ENCODE measurements around the gene MAD2L1.

Gene MAD2L1

GRCh38 chr4:120049732-120050494, 16.7 kb downstream of the MAD2L1 start:
- Mint-ChIP-seq H3K36me3 (ENCODE audit: low read depth) (peaks cover 2% of the 10 kb centered on the region), H3K4me1 (ENCODE audit: low read depth) (peaks cover 2% of the 10 kb centered on the region), H3K27me3 (ENCODE audit: low read depth) (no peaks in the 10 kb centered on the region), H3K9me3 (no peaks in the 10 kb centered on the region), H3K27ac (no peak overlapping the region), H3K4me3 (peak overlapping the region; percentile 53)
- peak; percentile 55 for DNase-seq (ENCODE audit: low spot score)

GRCh38 chr4:120043828-120044227, 22.8 kb downstream of the MAD2L1 start:
- DNase-seq (ENCODE audit: low spot score) = no peak
- H3K4me1 Mint-ChIP-seq (ENCODE audit: low read depth) = no peaks in the 10 kb centered on the region
- no peak overlapping the region for H3K27ac Mint-ChIP-seq
- H3K9me3 Mint-ChIP-seq = peaks cover 6% of the 10 kb centered on the region
- no peak overlapping the region for H3K4me3 Mint-ChIP-seq
- peaks cover 6% of the 10 kb centered on the region for H3K27me3 Mint-ChIP-seq (ENCODE audit: low read depth)
- no peaks in the 10 kb centered on the region for H3K36me3 Mint-ChIP-seq (ENCODE audit: low read depth)

- H3K36me3 Mint-ChIP-seq (ENCODE audit: low read depth) = no peaks in the 10 kb centered on the region
- H3K4me3 Mint-ChIP-seq = no peak overlapping the region
- H3K27me3 Mint-ChIP-seq (ENCODE audit: low read depth) = peaks cover 21% of the 10 kb centered on the region
- no peaks in the 10 kb centered on the region for H3K9me3 Mint-ChIP-seq
- H3K4me1 Mint-ChIP-seq (ENCODE audit: low read depth) = no peaks in the 10 kb centered on the region
- H3K27ac Mint-ChIP-seq = no peak overlapping the region
- no peak for DNase-seq (ENCODE audit: low spot score)
These were observed 29.2 kb downstream of the MAD2L1 start for GRCh38 chr4:120037411-120037810.

- no peak for DNase-seq (ENCODE audit: low spot score)
- Mint-ChIP-seq H3K9me3 (no peaks in the 10 kb centered on the region), H3K4me3 (no peak overlapping the region), H3K4me1 (ENCODE audit: low read depth) (no peaks in the 10 kb centered on the region), H3K27ac (no peak overlapping the region), H3K36me3 (ENCODE audit: low read depth) (no peaks in the 10 kb centered on the region), H3K27me3 (ENCODE audit: low read depth) (peaks cover 19% of the 10 kb centered on the region)
These were observed 31.7 kb downstream of the MAD2L1 start for GRCh38 chr4:120034913-120035312.

GRCh38 chr4:120026853-120027252, 39.8 kb downstream of the MAD2L1 start:
- peaks cover 7% of the 10 kb centered on the region for H3K27me3 Mint-ChIP-seq (ENCODE audit: low read depth)
- no peak overlapping the region for H3K27ac Mint-ChIP-seq
- no peak overlapping the region for H3K4me3 Mint-ChIP-seq
- no peaks in the 10 kb centered on the region for H3K4me1 Mint-ChIP-seq (ENCODE audit: low read depth)
- no peaks in the 10 kb centered on the region for H3K9me3 Mint-ChIP-seq
- DNase-seq (ENCODE audit: low spot score) = no peak
- H3K36me3 Mint-ChIP-seq (ENCODE audit: low read depth) = no peaks in the 10 kb centered on the region

GRCh38 chr4:120025516-120025915, 41.1 kb downstream of the MAD2L1 start:
- no peaks in the 10 kb centered on the region for H3K4me1 Mint-ChIP-seq (ENCODE audit: low read depth)
- H3K4me3 Mint-ChIP-seq = no peak overlapping the region
- H3K27ac Mint-ChIP-seq = no peak overlapping the region
- DNase-seq (ENCODE audit: low spot score) = no peak
- H3K36me3 Mint-ChIP-seq (ENCODE audit: low read depth) = no peaks in the 10 kb centered on the region
- H3K9me3 Mint-ChIP-seq = no peaks in the 10 kb centered on the region
- H3K27me3 Mint-ChIP-seq (ENCODE audit: low read depth) = peaks cover 7% of the 10 kb centered on the region

GRCh38 chr4:120018786-120019185, 47.9 kb downstream of the MAD2L1 start:
- Mint-ChIP-seq H3K9me3 (no peaks in the 10 kb centered on the region), H3K36me3 (ENCODE audit: low read depth) (no peaks in the 10 kb centered on the region), H3K4me3 (no peak overlapping the region), H3K27ac (no peak overlapping the region), H3K4me1 (ENCODE audit: low read depth) (no peaks in the 10 kb centered on the region), H3K27me3 (ENCODE audit: low read depth) (peaks cover 10% of the 10 kb centered on the region)
- DNase-seq (ENCODE audit: low spot score) = no peak

GRCh38 chr4:120017939-120018692, 48.5 kb downstream of the MAD2L1 start:
- no peak overlapping the region for H3K27ac Mint-ChIP-seq
- no peak overlapping the region for H3K4me3 Mint-ChIP-seq
- no peaks in the 10 kb centered on the region for H3K36me3 Mint-ChIP-seq (ENCODE audit: low read depth)
- H3K9me3 Mint-ChIP-seq = no peaks in the 10 kb centered on the region
- H3K27me3 Mint-ChIP-seq (ENCODE audit: low read depth) = peaks cover 10% of the 10 kb centered on the region
- no peak for DNase-seq (ENCODE audit: low spot score)
- no peaks in the 10 kb centered on the region for H3K4me1 Mint-ChIP-seq (ENCODE audit: low read depth)

- no peak for DNase-seq (ENCODE audit: low spot score)
- H3K9me3 Mint-ChIP-seq = no peaks in the 10 kb centered on the region
- no peaks in the 10 kb centered on the region for H3K36me3 Mint-ChIP-seq (ENCODE audit: low read depth)
- no peak overlapping the region for H3K27ac Mint-ChIP-seq
- H3K4me1 Mint-ChIP-seq (ENCODE audit: low read depth) = no peaks in the 10 kb centered on the region
- H3K27me3 Mint-ChIP-seq (ENCODE audit: low read depth) = peaks cover 13% of the 10 kb centered on the region
- no peak overlapping the region for H3K4me3 Mint-ChIP-seq
These were observed 54.9 kb downstream of the MAD2L1 start for GRCh38 chr4:120011725-120012124.

- Mint-ChIP-seq H3K36me3 (ENCODE audit: low read depth) (no peaks in the 10 kb centered on the region), H3K4me1 (ENCODE audit: low read depth) (no peaks in the 10 kb centered on the region), H3K27me3 (ENCODE audit: low read depth) (peaks cover 8% of the 10 kb centered on the region), H3K4me3 (no peak overlapping the region), H3K27ac (no peak overlapping the region), H3K9me3 (no peaks in the 10 kb centered on the region)
- no peak for DNase-seq (ENCODE audit: low spot score)
These were observed 56.0 kb downstream of the MAD2L1 start for GRCh38 chr4:120010646-120011045.

GRCh38 chr4:120009731-120010130, 56.9 kb downstream of the MAD2L1 start:
- DNase-seq (ENCODE audit: low spot score) = no peak
- Mint-ChIP-seq H3K27me3 (ENCODE audit: low read depth) (peaks cover 6% of the 10 kb centered on the region), H3K4me3 (no peak overlapping the region), H3K9me3 (no peaks in the 10 kb centered on the region), H3K4me1 (ENCODE audit: low read depth) (no peaks in the 10 kb centered on the region), H3K27ac (no peak overlapping the region), H3K36me3 (ENCODE audit: low read depth) (no peaks in the 10 kb centered on the region)

GRCh38 chr4:120008957-120009356, 57.7 kb downstream of the MAD2L1 start:
- H3K36me3 Mint-ChIP-seq (ENCODE audit: low read depth) = no peaks in the 10 kb centered on the region
- no peaks in the 10 kb centered on the region for H3K9me3 Mint-ChIP-seq

GRCh38 chr4:120007896-120008436, 58.7 kb downstream of the MAD2L1 start:
- no peaks in the 10 kb centered on the region for H3K4me1 Mint-ChIP-seq (ENCODE audit: low read depth)
- no peak overlapping the region for H3K27ac Mint-ChIP-seq

More at GRCh38 chr4:120008957-120009356, 57.7 kb downstream of the MAD2L1 start:
- peaks cover 7% of the 10 kb centered on the region for H3K27me3 Mint-ChIP-seq (ENCODE audit: low read depth)
- H3K4me3 Mint-ChIP-seq = no peak overlapping the region
- no peak overlapping the region for H3K27ac Mint-ChIP-seq
- DNase-seq (ENCODE audit: low spot score) = no peak
- H3K4me1 Mint-ChIP-seq (ENCODE audit: low read depth) = no peaks in the 10 kb centered on the region

GRCh38 chr4:120007191-120007871, 59.3 kb downstream of the MAD2L1 start:
- Mint-ChIP-seq H3K27ac (no peak overlapping the region), H3K27me3 (ENCODE audit: low read depth) (peaks cover 7% of the 10 kb centered on the region), H3K4me3 (no peak overlapping the region), H3K4me1 (ENCODE audit: low read depth) (no peaks in the 10 kb centered on the region), H3K36me3 (ENCODE audit: low read depth) (no peaks in the 10 kb centered on the region), H3K9me3 (no peaks in the 10 kb centered on the region)
- no peak for DNase-seq (ENCODE audit: low spot score)

More at GRCh38 chr4:120007896-120008436, 58.7 kb downstream of the MAD2L1 start:
- DNase-seq (ENCODE audit: low spot score) = no peak
- Mint-ChIP-seq H3K27me3 (ENCODE audit: low read depth) (peaks cover 7% of the 10 kb centered on the region), H3K9me3 (no peaks in the 10 kb centered on the region), H3K36me3 (ENCODE audit: low read depth) (no peaks in the 10 kb centered on the region), H3K4me3 (no peak overlapping the region)
